HepG2 (cell line): Measurements from ENCODE around the gene VPS29. TPM values are rescaled to one million over a fixed set of nuclear protein-coding genes. Genes with fewer than 3 reads are reported as not detected.

Source experiments
- HDAC6 ChIP-seq: fragments of 200-600 bp; sonication (generic); IDR thresholded peaks from 2 replicates; pipeline ENCODE4 v1.7.0; 2017; ENCODE audit warnings: mild to moderate bottlenecking, antibody characterized with exemption, low read length, low read depth
- HMG20A ChIP-seq: IDR thresholded peaks from 2 replicates; pipeline ENCODE4 v1.6.1; 2016; ENCODE audit warnings: borderline replicate concordance
- HOXA5 ChIP-seq: sonication (generic); formaldehyde crosslinking; IDR thresholded peaks from 2 replicates; pipeline ENCODE4 v1.4.0; 2020; ENCODE audit warnings: missing genetic modification reagents
- JUN ChIP-seq: sonication (generic); formaldehyde crosslinking; IDR thresholded peaks from 2 replicates; pipeline ENCODE4 v1.4.0; 2020; ENCODE audit warnings: mild to moderate bottlenecking, missing genetic modification reagents
- KAT2B ChIP-seq: fragments of 150-350 bp; IDR thresholded peaks from 2 replicates; pipeline ENCODE4 v1.6.1; 2014; ENCODE audit warnings: low read depth, low read length, borderline replicate concordance
- KDM1A ChIP-seq: IDR thresholded peaks from 2 replicates; pipeline ENCODE4 v1.6.1; 2016; ENCODE audit warnings: missing compliant biosample characterization
- MIER2 ChIP-seq: IDR thresholded peaks from 2 replicates; pipeline ENCODE4 v1.6.1; 2016; ENCODE audit warnings: missing biosample characterization, missing genetic modification reagents
- NFE2 ChIP-seq: sonication (generic); formaldehyde crosslinking; IDR thresholded peaks from 2 replicates; pipeline ENCODE4 v1.4.0; 2020; ENCODE audit warnings: missing genetic modification reagents
- NKX3-1 ChIP-seq: sonication (generic); formaldehyde crosslinking; IDR thresholded peaks from 2 replicates; pipeline ENCODE4 v1.5.0; 2020; ENCODE audit warnings: missing genetic modification reagents
- PCBP1 ChIP-seq: fragments of 200-400 bp; formaldehyde crosslinking; IDR thresholded peaks from 2 replicates; pipeline ENCODE4 v1.6.1; 2017; ENCODE audit warnings: mild to moderate bottlenecking, low read depth, low read length, borderline replicate concordance
- SIN3B ChIP-seq: fragments of 150-350 bp; IDR thresholded peaks from 2 replicates; pipeline ENCODE4 v1.6.1; 2014; ENCODE audit warnings: low read length
- TBL1XR1 ChIP-seq: fragments of 150-350 bp; IDR thresholded peaks from 2 replicates; pipeline ENCODE4 v1.6.1; 2014; ENCODE audit warnings: borderline replicate concordance, low read length; ENCODE audit not compliant: partially characterized antibody
- TBX2 ChIP-seq: sonication (generic); formaldehyde crosslinking; IDR thresholded peaks from 2 replicates; pipeline ENCODE4 v1.5.0; 2020; ENCODE audit warnings: missing genetic modification reagents, mild to moderate bottlenecking, borderline replicate concordance
- U2AF2 ChIP-seq: fragments of 200-400 bp; formaldehyde crosslinking; IDR thresholded peaks from 2 replicates; pipeline ENCODE4 v1.6.1; 2017; ENCODE audit warnings: low read depth, mild to moderate bottlenecking, low read length
- ZNF460 ChIP-seq: sonication (generic); formaldehyde crosslinking; IDR thresholded peaks from 2 replicates; pipeline ENCODE4 v1.5.1; 2020; ENCODE audit warnings: missing genetic modification reagents, mild to moderate bottlenecking, borderline replicate concordance
- ZNF556 ChIP-seq: sonication (generic); formaldehyde crosslinking; IDR thresholded peaks from 2 replicates; pipeline ENCODE4 v1.4.0; 2020; ENCODE audit warnings: mild to moderate bottlenecking, missing genetic modification reagents, borderline replicate concordance
- ZNF564 ChIP-seq: sonication (generic); formaldehyde crosslinking; IDR thresholded peaks from 2 replicates; pipeline ENCODE4 v1.8.1; 2023; ENCODE audit warnings: mild to moderate bottlenecking, missing genetic modification reagents
- ZNF7 ChIP-seq: IDR thresholded peaks from 2 replicates; pipeline ENCODE4 v1.6.1; 2016; ENCODE audit warnings: missing biosample characterization, missing genetic modification reagents
- ZNF709 ChIP-seq: sonication (generic); formaldehyde crosslinking; IDR thresholded peaks from 2 replicates; pipeline ENCODE4 v1.5.0; 2020; ENCODE audit warnings: mild to moderate bottlenecking, missing genetic modification reagents
- ZSCAN29 ChIP-seq: sonication (generic); formaldehyde crosslinking; conservative IDR thresholded peaks from 2 replicates; pipeline ENCODE4 v1.4.0; 2020; ENCODE audit warnings: mild to moderate bottlenecking, missing genetic modification reagents
- polyA plus RNA-seq, 8 experiments: library from polyadenylated mRNA; depleted of rRNA in 3 of 8; stranded (reverse) in 7 of 8; unstranded in 1 of 8; fragments of >200 nt; fragmentation: Illumina TruSeq in 4 of 8; extraction: Trizol in 4 of 8; gene quantifications; 2 replicates each; pipeline versions ENCODE4 v1.2.1 to v1.2.3, GENCODE V29; 2011 to 2016; ENCODE audit warnings: low read depth in 4 of 8, missing spikeins in 1 of 8, mixed read lengths in 1 of 8; ENCODE audit not compliant: insufficient read depth in 1 of 8
- total RNA-seq, 5 experiments: library from RNA; depleted of rRNA; stranded (reverse); fragments of >200 nt; fragmentation: Illumina TruSeq; extraction: Trizol; gene quantifications; 2 replicates each; pipeline ENCODE4 v1.2.3, GENCODE V29; 2016; ENCODE audit warnings: low read depth in 1 of 5
- TF ChIP-seq, protein P1 (sequence below): sonication (generic); formaldehyde crosslinking; IDR thresholded peaks from 2 replicates; pipeline ENCODE4 v1.8.0; 2022; ENCODE audit warnings: missing genetic modification reagents, low read depth, mild to moderate bottlenecking, borderline replicate concordance
- TF ChIP-seq, protein P2 (sequence below): IDR thresholded peaks from 2 replicates; pipeline ENCODE4 v1.6.1; 2016
- TF ChIP-seq, protein P3 (sequence below): sonication (generic); formaldehyde crosslinking; IDR thresholded peaks from 2 replicates; pipeline ENCODE4 v1.4.0; 2020; ENCODE audit warnings: missing genetic modification reagents
- TF ChIP-seq, protein P4 (sequence below): sonication (generic); formaldehyde crosslinking; IDR thresholded peaks from 2 replicates; pipeline ENCODE4 v1.4.0; 2020; ENCODE audit warnings: missing genetic modification reagents
- TF ChIP-seq, protein P5 (sequence below): sonication (generic); formaldehyde crosslinking; IDR thresholded peaks from 2 replicates; pipeline ENCODE4 v1.8.1; 2023; ENCODE audit warnings: mild to moderate bottlenecking, missing genetic modification reagents

Gene VPS29
- total and polyA plus RNA-seq, 2 of the 13 experiments (the other 11 are each of a cell fraction or from before 2014, with no cell fraction given), result 107 to 114 TPM

DNA sequence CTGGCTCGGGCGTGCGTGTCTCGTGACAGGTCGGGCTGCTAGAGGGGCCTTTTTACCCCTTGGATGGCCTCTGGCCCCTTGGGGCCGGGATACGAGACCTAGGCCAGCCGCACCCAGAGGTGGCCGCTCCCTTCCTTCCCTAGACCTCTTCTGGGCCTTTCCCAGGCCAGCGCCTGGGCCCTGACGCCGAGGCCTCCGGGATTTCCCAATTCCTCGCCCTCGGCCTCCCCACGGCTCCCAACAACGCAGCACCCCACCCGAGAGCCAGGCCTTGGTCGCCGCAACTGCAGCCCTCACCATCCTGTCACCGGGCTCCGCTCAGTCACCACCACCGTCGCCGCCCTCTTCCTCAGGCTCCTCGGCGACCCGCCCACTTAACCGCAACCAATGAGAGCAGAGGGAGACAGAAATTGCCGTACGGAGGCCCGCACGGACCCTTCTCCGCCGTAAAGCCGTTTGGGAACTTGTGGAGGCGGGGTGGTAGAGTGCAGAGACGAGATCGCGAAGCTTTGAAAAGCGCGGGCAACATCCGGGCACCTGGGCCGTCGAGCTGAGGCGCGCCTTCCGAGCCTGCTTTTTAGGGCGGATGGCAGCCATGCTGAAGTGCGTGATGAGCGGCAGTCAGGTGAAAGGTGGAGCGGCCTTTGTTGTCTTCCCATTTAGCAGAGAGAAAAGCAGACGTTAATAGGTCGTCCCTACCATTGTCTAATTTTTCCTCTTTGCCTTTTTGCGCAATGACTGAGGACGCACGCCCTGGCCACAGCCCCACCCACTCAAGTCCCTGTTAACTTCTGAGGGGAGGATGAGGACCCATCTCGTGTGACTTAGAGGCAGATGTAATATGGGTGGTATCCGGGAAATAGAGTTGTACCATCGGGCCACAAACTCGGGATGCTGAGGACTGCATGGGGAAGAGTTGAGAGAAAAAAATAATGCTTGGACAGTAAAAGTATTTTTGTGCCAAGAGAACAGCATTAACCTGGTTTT lies at the start of gene VPS29, which contains the start of gene RAD9B (continued):
- TF ChIP-seq KAT2B (no peak), KDM1A (CRISPR knock-in tag) (no peak), HDAC6 (no peak), TBL1XR1 (peak; percentile 61), PCBP1 (no peak), NKX3-1 (CRISPR knock-in tag) (peak; percentile 99), MIER2 (0 out of 2 replicates have a peak, but pooled peaks have one; percentile 13), U2AF2 (no peak), ZNF556 (CRISPR knock-in tag) (peak; percentile 91), ZNF460 (CRISPR knock-in tag) (no peak), HMG20A (CRISPR knock-in tag) (no peak), HOXA5 (CRISPR knock-in tag) (peak; percentile 82; the same call in 1 of the 2 replicates), ZNF564 (peak; percentile 92), ZNF709 (CRISPR knock-in tag) (peak; percentile 42), SIN3B (peak; percentile 71), TBX2 (CRISPR knock-in tag) (peak; percentile 90), ZNF7 (CRISPR knock-in tag) (no peak), NFE2 (CRISPR knock-in tag) (no peak), JUN (CRISPR knock-in tag) (peak; percentile 83), ZSCAN29 (CRISPR knock-in tag) (peak; percentile 51; the same call in 1 of the 2 replicates)
- TF ChIP-seq, protein P1, sequence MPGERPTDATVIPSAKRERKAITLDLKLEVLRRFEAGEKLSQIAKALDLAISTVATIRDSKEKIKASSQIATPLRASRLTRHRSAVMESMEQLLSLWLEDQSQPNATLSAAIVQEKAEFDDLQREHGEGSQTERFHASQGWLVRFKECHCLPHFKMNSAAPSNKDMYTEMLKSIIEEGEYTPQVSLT (CRISPR knock-in tag), result no peak
- TF ChIP-seq, protein P2, sequence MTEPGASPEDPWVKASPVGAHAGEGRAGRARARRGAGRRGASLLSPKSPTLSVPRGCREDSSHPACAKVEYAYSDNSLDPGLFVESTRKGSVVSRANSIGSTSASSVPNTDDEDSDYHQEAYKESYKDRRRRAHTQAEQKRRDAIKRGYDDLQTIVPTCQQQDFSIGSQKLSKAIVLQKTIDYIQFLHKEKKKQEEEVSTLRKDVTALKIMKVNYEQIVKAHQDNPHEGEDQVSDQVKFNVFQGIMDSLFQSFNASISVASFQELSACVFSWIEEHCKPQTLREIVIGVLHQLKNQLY (CRISPR knock-in tag), result peak; percentile 57; the same call in 1 of the 2 replicates
- TF ChIP-seq, protein P3, sequence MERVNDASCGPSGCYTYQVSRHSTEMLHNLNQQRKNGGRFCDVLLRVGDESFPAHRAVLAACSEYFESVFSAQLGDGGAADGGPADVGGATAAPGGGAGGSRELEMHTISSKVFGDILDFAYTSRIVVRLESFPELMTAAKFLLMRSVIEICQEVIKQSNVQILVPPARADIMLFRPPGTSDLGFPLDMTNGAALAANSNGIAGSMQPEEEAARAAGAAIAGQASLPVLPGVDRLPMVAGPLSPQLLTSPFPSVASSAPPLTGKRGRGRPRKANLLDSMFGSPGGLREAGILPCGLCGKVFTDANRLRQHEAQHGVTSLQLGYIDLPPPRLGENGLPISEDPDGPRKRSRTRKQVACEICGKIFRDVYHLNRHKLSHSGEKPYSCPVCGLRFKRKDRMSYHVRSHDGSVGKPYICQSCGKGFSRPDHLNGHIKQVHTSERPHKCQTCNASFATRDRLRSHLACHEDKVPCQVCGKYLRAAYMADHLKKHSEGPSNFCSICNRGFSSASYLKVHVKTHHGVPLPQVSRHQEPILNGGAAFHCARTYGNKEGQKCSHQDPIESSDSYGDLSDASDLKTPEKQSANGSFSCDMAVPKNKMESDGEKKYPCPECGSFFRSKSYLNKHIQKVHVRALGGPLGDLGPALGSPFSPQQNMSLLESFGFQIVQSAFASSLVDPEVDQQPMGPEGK (CRISPR knock-in tag), result no peak; the same call in 1 of the 2 replicates
- TF ChIP-seq, protein P4, sequence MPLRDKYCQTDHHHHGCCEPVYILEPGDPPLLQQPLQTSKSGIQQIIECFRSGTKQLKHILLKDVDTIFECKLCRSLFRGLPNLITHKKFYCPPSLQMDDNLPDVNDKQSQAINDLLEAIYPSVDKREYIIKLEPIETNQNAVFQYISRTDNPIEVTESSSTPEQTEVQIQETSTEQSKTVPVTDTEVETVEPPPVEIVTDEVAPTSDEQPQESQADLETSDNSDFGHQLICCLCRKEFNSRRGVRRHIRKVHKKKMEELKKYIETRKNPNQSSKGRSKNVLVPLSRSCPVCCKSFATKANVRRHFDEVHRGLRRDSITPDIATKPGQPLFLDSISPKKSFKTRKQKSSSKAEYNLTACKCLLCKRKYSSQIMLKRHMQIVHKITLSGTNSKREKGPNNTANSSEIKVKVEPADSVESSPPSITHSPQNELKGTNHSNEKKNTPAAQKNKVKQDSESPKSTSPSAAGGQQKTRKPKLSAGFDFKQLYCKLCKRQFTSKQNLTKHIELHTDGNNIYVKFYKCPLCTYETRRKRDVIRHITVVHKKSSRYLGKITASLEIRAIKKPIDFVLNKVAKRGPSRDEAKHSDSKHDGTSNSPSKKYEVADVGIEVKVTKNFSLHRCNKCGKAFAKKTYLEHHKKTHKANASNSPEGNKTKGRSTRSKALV, result peak; percentile 77
- TF ChIP-seq, protein P5, sequence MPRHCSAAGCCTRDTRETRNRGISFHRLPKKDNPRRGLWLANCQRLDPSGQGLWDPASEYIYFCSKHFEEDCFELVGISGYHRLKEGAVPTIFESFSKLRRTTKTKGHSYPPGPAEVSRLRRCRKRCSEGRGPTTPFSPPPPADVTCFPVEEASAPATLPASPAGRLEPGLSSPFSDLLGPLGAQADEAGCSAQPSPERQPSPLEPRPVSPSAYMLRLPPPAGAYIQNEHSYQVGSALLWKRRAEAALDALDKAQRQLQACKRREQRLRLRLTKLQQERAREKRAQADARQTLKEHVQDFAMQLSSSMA (CRISPR knock-in tag), result no peak; the same call in 1 of the 2 replicates
